SK-N-SH treated with all-trans-retinoic acid at 6 μM for 48 hours (cell line): ENCODE results near the gene ACTR5.

ENCODE experiments used
- ATAC-seq: fragments of 200-7000 bp; cut with Tn5 transposase; 3 replicates; pipeline ENCODE4 v1.9.1; 2020; ENCODE audit warnings: mild to moderate bottlenecking, moderate library complexity
- ARNTL ChIP-seq: fragments of 450-650 bp; formaldehyde crosslinking; IDR thresholded peaks from 2 replicates; pipeline ENCODE4 v1.5.0; 2020; ENCODE audit warnings: low read depth, mild to moderate bottlenecking, moderate library complexity, borderline replicate concordance
- BACH2 ChIP-seq: fragments of 250-450 bp; sonication (Bioruptor Pico); IDR thresholded peaks from 2 replicates; pipeline ENCODE4 v1.9.0; 2021; ENCODE audit warnings: mild to moderate bottlenecking, borderline replicate concordance
- CREB5 ChIP-seq: fragments of 250-450 bp; sonication (Bioruptor Pico); IDR thresholded peaks from 2 replicates; pipeline ENCODE4 v1.5.1; 2020; ENCODE audit warnings: low read depth, mild to moderate bottlenecking, moderate library complexity
- CSDC2 ChIP-seq: fragments of 250-450 bp; sonication (Bioruptor Pico); IDR thresholded peaks from 2 replicates; pipeline ENCODE4 v1.5.0; 2020; ENCODE audit warnings: mild to moderate bottlenecking, moderate library complexity
- ESRRG ChIP-seq: fragments of 250-450 bp; sonication (Bioruptor Pico); IDR thresholded peaks from 2 replicates; pipeline ENCODE4 v1.6.1; 2021; ENCODE audit warnings: mild to moderate bottlenecking
- ISL1 ChIP-seq: fragments of 250-450 bp; sonication (Bioruptor Pico); IDR thresholded peaks from 2 replicates; pipeline ENCODE4 v2.1.2; 2022; ENCODE audit warnings: mild to moderate bottlenecking, moderate library complexity
- PATZ1 ChIP-seq: fragments of 250-450 bp; sonication (Bioruptor Pico); IDR thresholded peaks from 2 replicates; pipeline ENCODE4 v1.8.0; 2020; ENCODE audit warnings: mild to moderate bottlenecking, moderate library complexity, borderline replicate concordance
- PPARA ChIP-seq: fragments of 250-450 bp; sonication (Bioruptor Pico); IDR thresholded peaks from 2 replicates; pipeline ENCODE4 v1.5.0; 2020; ENCODE audit warnings: mild to moderate bottlenecking, borderline replicate concordance
- RARB ChIP-seq: fragments of 250-450 bp; sonication (Bioruptor Pico); IDR thresholded peaks from 2 replicates; pipeline ENCODE4 v1.8.0; 2021; ENCODE audit warnings: mild to moderate bottlenecking, moderate library complexity
- TCF4 ChIP-seq: fragments of 250-450 bp; sonication (Bioruptor Pico); IDR thresholded peaks from 2 replicates; pipeline ENCODE4 v1.8.0; 2021; ENCODE audit warnings: mild to moderate bottlenecking, moderate library complexity, borderline replicate concordance
- TOX ChIP-seq: fragments of 250-450 bp; sonication (Bioruptor Pico); IDR thresholded peaks from 2 replicates; pipeline ENCODE4 v1.8.0; 2021; ENCODE audit warnings: mild to moderate bottlenecking, moderate library complexity, borderline replicate concordance
- TSHZ2 ChIP-seq: fragments of 250-450 bp; sonication (Bioruptor Pico); IDR thresholded peaks from 2 replicates; pipeline ENCODE4 v1.5.0; 2020; ENCODE audit warnings: mild to moderate bottlenecking, moderate library complexity
- ZC3H10 ChIP-seq: fragments of 250-450 bp; sonication (Bioruptor Pico); IDR thresholded peaks from 2 replicates; pipeline ENCODE4 v1.5.1; 2021; ENCODE audit warnings: mild to moderate bottlenecking, moderate library complexity
- ZFP3 ChIP-seq: fragments of 250-450 bp; sonication (Bioruptor Pico); IDR thresholded peaks from 2 replicates; pipeline ENCODE4 v1.5.0; 2020; ENCODE audit warnings: mild to moderate bottlenecking, moderate library complexity
- ZFP30 ChIP-seq: fragments of 450-650 bp; formaldehyde crosslinking; IDR thresholded peaks from 2 replicates; pipeline ENCODE4 v1.5.0; 2022; ENCODE audit warnings: mild to moderate bottlenecking, moderate library complexity
- ZNF565 ChIP-seq: fragments of 450-650 bp; formaldehyde crosslinking; conservative IDR thresholded peaks from 2 replicates; pipeline ENCODE4 v1.5.0; 2020; ENCODE audit warnings: low read depth, mild to moderate bottlenecking, moderate library complexity
- ZNF70 ChIP-seq: fragments of 450-650 bp; formaldehyde crosslinking; IDR thresholded peaks from 2 replicates; pipeline ENCODE4 v1.5.0; 2020; ENCODE audit warnings: mild to moderate bottlenecking, moderate library complexity
- TF ChIP-seq, protein P1 (sequence below): fragments of 250-450 bp; sonication (Bioruptor Pico); IDR thresholded peaks from 2 replicates; pipeline ENCODE4 v1.8.0; 2021; ENCODE audit warnings: low read depth, mild to moderate bottlenecking, moderate library complexity, borderline replicate concordance

ACTR5 gene

DNA sequence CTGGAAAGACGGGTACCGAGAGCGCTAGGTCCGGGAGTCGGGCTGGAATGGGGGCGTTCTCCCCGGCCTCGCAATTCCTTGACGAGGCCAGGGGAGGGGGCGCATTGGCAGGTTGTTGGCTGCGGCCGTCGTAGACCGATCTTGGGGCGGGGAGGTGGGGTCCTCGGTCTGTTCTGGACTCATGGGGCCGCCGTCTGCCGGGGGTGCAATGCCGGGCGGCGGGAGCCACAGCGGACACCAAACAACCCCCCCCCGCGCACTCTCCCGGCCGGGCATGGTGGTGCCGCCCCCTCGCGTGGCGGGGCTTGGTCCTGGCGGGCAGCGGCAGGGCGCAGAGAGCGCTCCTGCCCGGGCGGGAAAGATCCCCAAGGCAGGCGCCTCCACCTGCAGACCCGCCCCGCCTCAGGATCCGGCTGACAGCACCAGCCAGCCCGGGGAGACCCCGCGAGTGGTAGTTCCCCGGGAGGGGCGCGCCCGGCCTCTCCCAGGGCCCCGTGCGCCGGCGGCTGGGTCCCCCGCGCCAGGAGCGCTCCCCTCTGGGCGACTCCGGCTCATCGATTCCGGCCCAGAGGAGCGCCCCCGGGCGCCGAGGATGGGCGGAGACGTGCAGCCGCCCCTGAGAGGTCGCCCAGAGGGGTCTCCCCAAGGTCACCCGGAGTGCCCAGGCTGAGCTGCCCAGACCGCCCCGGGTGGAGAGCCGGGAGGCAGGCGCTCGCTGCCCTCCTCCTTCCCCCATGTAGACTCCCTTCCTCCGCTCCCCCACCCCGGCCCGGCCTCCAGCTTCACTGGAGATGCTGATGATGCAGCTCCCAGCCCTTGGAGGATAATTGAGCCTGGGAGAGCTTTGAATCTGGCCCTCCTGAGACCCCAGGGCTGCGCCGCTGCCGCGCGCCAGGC, 57.9 kb downstream of the ACTR5 start:
- ATAC-seq, result peak; percentile 44
- TF ChIP-seq, protein P1, sequence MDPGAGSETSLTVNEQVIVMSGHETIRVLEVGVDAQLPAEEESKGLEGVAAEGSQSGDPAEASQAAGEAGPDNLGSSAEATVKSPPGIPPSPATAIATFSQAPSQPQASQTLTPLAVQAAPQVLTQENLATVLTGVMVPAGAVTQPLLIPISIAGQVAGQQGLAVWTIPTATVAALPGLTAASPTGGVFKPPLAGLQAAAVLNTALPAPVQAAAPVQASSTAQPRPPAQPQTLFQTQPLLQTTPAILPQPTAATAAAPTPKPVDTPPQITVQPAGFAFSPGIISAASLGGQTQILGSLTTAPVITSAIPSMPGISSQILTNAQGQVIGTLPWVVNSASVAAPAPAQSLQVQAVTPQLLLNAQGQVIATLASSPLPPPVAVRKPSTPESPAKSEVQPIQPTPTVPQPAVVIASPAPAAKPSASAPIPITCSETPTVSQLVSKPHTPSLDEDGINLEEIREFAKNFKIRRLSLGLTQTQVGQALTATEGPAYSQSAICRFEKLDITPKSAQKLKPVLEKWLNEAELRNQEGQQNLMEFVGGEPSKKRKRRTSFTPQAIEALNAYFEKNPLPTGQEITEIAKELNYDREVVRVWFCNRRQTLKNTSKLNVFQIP (CRISPR knock-in tag), result no peak
- TF ChIP-seq ZNF565 (CRISPR knock-in tag) (no peak), RARB (CRISPR knock-in tag) (no peak), PPARA (CRISPR knock-in tag) (no peak), CSDC2 (CRISPR knock-in tag) (no peak), ARNTL (CRISPR knock-in tag) (no peak), TCF4 (CRISPR knock-in tag) (no peak), TSHZ2 (CRISPR knock-in tag) (no peak), BACH2 (CRISPR knock-in tag) (no peak), CREB5 (CRISPR knock-in tag) (no peak), ISL1 (CRISPR knock-in tag) (no peak), ESRRG (CRISPR knock-in tag) (no peak)

- no peak for TF ChIP-seq BACH2 (CRISPR knock-in tag)
- no peak for TF ChIP-seq ZC3H10
- no peak for TF ChIP-seq CSDC2 (CRISPR knock-in tag)
- no peak for TF ChIP-seq ZFP3 (CRISPR knock-in tag)
- no peak for TF ChIP-seq ZNF70 (CRISPR knock-in tag)
- TF ChIP-seq, protein P1 (CRISPR knock-in tag), result no peak
- TF ChIP-seq RARB (CRISPR knock-in tag), result no peak
- no peak for TF ChIP-seq ZFP30 (CRISPR knock-in tag)
- no peak for TF ChIP-seq PATZ1 (CRISPR knock-in tag)
- TF ChIP-seq TOX (CRISPR knock-in tag), result no peak
- TF ChIP-seq TSHZ2 (CRISPR knock-in tag), result no peak
- TF ChIP-seq ESRRG (CRISPR knock-in tag), result no peak
- peak; percentile 7; the same call in 2 of the 3 replicates for ATAC-seq
These were observed 58.8 kb downstream of the ACTR5 start for GRCh38 chr20:38806855-38807655.
